Measurements from ENCODE around the gene ADAMTS10.
"Not testable (repeated sequence)": the region's sequence is repeated elsewhere in the genome, so short reads cannot be mapped to it uniquely, and the experiment has no call there.

Gene ADAMTS10

DNA sequence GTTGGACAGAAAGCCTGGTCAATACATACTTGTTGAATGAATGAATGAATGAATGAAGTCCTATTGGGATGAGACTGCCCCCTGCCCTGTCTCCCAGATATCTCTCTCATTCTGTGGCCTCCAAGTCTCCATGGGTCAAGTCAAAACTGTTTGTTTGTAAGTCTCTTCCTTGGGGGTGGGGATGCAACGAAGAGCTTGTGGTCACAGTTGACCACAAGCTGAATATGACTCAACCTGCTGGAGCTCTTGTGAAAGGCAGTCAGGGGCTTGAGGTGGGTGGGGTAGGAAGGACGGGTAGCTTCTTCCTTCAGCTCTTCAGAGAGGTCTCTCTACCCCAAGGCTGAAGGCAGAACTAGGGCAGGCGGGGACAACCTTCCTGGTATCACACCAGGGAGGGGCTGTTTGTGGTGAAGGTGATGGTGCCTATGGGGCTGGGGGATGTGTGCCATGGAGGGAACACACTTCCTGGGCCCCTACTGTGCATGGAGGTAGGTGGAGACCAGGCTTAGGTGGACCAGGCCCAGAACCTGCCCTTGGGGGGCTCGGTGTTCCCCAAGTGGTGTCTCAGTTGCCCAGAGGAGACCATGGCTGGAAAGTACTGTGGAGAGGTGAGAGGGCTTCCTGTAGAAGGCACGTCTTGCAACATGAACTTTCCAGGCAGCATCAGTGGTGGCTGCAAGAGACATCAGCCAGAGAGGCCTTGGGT lies 41.3 kb downstream of the ADAMTS10 start:
- Histone ChIP-seq H3K4me3 (ENCODE audit: low read depth in 1 of 2, low read length in 1 of 2) (peak overlapping the region; percentile 94 to 100), H3K4me1 (ENCODE audit: control insufficient read depth in 1 of 2, insufficient read depth in 1 of 2, low read depth in 1 of 2, low read length in 1 of 2) (peaks cover 94 to 98% of the 10 kb centered on the region in 2 experiments), H3K27me3 (no peaks in the 10 kb centered on the region), H3K36me3 (peaks cover 76% of the 10 kb centered on the region), H3K9me3 (no peaks in the 10 kb centered on the region), H3K27ac (peak overlapping the region; percentile 98)
- TF ChIP-seq, protein P1, sequence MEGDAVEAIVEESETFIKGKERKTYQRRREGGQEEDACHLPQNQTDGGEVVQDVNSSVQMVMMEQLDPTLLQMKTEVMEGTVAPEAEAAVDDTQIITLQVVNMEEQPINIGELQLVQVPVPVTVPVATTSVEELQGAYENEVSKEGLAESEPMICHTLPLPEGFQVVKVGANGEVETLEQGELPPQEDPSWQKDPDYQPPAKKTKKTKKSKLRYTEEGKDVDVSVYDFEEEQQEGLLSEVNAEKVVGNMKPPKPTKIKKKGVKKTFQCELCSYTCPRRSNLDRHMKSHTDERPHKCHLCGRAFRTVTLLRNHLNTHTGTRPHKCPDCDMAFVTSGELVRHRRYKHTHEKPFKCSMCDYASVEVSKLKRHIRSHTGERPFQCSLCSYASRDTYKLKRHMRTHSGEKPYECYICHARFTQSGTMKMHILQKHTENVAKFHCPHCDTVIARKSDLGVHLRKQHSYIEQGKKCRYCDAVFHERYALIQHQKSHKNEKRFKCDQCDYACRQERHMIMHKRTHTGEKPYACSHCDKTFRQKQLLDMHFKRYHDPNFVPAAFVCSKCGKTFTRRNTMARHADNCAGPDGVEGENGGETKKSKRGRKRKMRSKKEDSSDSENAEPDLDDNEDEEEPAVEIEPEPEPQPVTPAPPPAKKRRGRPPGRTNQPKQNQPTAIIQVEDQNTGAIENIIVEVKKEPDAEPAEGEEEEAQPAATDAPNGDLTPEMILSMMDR (IDR thresholded peaks at IDR 0.05): peak; percentile 52

DNA sequence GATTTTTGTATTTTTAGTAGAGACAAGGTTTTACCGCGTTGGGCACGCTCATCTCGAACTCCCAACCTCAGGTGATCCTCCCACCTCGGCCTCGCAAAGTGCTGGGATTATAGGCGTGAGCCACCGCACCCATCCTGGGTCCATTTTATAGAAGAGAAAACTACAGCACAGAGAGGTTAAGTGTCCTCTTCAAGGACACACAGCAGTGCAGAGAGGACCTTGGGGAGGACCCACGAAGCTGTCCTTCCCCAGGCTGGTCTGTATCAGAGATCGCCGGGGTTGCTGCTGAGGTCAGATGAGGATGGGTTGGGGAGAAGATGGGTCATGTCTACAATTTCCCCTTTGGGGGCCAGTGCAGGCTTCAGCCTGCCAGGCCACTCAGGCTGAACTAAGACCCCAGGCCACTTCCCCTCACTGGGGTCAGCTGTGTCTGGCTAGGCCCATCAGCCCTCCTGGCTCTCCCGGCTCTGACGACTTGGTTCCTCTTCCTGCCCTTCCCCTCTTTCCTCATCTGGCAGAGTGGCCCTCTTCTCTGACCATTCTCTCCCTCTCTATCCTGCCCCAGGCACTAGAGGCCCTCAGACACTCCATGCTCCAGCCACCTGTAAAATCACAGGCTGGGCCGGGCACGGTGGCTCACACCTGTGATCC lies 42.9 kb downstream of the ADAMTS10 start:
- H3K4me1 ChIP-seq (ENCODE audit: control insufficient read depth in 1 of 2, insufficient read depth in 1 of 2, low read depth in 1 of 2, low read length in 1 of 2): peaks cover 95 to 96% of the 10 kb centered on the region in 2 experiments

DNA sequence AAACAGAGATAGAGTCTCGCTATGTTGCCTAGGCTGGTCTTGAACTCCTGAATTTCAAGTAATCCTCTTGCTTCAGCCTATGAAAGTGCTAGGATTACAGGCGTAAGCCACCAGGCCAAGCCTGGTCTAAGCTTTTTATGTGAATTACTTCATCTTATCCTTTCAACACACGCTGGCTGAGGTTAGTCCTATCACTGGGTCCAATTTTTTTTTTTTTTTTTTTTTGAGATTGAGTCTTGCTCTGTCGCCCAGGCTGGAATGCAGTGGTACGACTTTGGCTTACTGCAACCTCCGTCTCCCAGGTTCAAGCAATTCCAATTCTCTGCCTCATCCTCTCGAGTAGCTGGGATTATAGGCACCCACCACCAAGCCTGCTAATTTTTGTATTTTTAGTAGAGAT lies 43.7 kb downstream of the ADAMTS10 start:
- H3K27ac ChIP-seq: peak overlapping the region; percentile 98
- H3K9me3 ChIP-seq: no peaks in the 10 kb centered on the region
- TF ChIP-seq, protein P1 (IDR thresholded peaks at IDR 0.05): no peak
- H3K36me3 ChIP-seq: peaks cover 72% of the 10 kb centered on the region
- peaks cover 95% of the 10 kb centered on the region in 2 experiments for H3K4me1 ChIP-seq (ENCODE audit: control insufficient read depth in 1 of 2, insufficient read depth in 1 of 2, low read depth in 1 of 2, low read length in 1 of 2)
- no peaks in the 10 kb centered on the region for H3K27me3 ChIP-seq
- peak overlapping the region; percentile 94 to 100 for H3K4me3 ChIP-seq (ENCODE audit: low read depth in 1 of 2, low read length in 1 of 2)

More for the DNA sequence above, 42.9 kb downstream of the ADAMTS10 start:
- Histone ChIP-seq H3K36me3 (peaks cover 74% of the 10 kb centered on the region), H3K27ac (peak overlapping the region; percentile 98), H3K27me3 (no peaks in the 10 kb centered on the region), H3K9me3 (no peaks in the 10 kb centered on the region), H3K4me3 (ENCODE audit: low read depth in 1 of 2, low read length in 1 of 2) (peak overlapping the region; percentile 94 to 100)
- TF ChIP-seq, protein P1 (IDR thresholded peaks at IDR 0.05): no peak

DNA sequence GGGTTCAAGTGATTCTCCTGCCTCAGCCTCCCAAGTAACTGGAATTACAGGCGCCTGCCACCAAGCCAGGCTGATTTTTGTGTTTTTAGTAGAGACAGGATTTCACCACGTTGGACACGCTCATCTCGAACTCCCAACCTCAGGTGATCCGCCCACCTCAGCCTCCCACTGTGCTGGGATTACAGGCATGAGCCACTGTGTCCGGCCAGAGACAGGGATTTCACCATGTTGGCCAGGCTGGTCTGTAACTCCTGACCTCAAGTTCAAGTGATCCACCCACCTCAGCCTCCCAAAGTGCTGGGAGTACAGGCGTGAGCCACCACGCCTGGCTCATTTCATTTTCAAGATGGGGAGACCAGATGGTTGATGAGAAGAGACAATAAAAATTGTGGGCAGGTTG lies 45.6 kb downstream of the ADAMTS10 start:
- peak overlapping the region; percentile 98 for H3K27ac ChIP-seq
- peak overlapping the region; percentile 63 to 94 for H3K4me3 ChIP-seq (ENCODE audit: low read depth in 1 of 2, low read length in 1 of 2)
- peaks cover 68% of the 10 kb centered on the region for H3K36me3 ChIP-seq
- not testable (repeated sequence) for H3K9me3 ChIP-seq, H3K27me3 ChIP-seq
- TF ChIP-seq, protein P1 (IDR thresholded peaks at IDR 0.05): peak; percentile 3
- H3K4me1 ChIP-seq (ENCODE audit: control insufficient read depth in 1 of 2, insufficient read depth in 1 of 2, low read depth in 1 of 2, low read length in 1 of 2): peaks cover 87 to 90% of the 10 kb centered on the region in 2 experiments

DNA sequence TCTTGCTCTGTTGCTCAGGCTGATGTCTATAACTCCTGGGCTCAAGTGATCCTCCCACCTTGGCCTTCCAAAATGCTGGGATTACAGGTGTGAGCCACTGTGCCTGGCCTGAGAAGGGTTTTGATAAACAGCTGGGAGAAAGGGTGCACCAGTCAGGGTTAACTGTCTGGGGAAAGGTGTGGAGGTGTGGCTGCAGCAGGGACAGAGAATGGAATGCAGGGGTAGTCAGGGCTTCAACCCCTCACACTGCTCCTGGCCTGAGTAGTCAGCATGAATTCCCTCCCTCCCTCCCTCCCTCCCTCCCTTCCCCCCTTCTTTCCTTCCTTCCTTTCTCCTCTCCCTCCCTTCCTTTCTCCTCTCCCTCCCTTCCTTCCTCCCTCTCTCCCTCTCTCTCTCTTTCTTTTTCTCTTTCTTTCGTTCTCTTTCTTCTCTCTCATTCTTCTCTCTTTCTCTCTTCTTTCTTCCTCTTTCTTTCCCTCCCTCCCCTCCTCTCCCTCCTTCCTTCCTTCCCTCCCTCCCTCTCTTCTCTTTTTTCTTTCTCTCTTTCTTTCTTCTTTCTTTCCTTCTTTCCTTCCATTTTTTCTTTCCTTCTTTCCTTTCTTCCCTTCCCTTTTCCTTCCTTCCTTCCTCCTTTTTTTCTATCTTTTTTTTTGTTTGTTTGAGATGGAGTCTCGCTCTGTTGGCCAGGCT lies 49.3 kb downstream of the ADAMTS10 start:
- Histone ChIP-seq H3K36me3 (peaks cover 74% of the 10 kb centered on the region), H3K9me3 (no peaks in the 10 kb centered on the region), H3K4me3 (ENCODE audit: low read depth in 1 of 2, low read length in 1 of 2) (no peak overlapping the region), H3K27ac (peak overlapping the region; percentile 98), H3K4me1 (ENCODE audit: control insufficient read depth in 1 of 2, insufficient read depth in 1 of 2, low read depth in 1 of 2, low read length in 1 of 2) (peaks cover 67 to 83% of the 10 kb centered on the region in 2 experiments), H3K27me3 (no peaks in the 10 kb centered on the region)
- TF ChIP-seq, protein P1 (IDR thresholded peaks at IDR 0.05): no peak

Data from neutrophil (primary cell).